SHP77 (cell line): Measurements from ENCODE around the gene MTHFD1.
"Not testable (repeated sequence)": the region's sequence is repeated elsewhere in the genome, so short reads cannot be mapped to it uniquely, and the experiment has no call there.

Experiments
- DNase-seq, 2 experiments: peaks; one replicate each; lab custom pipeline; 2025; lab: John Stamatoyannopoulos, UW

MTHFD1 gene

DNA sequence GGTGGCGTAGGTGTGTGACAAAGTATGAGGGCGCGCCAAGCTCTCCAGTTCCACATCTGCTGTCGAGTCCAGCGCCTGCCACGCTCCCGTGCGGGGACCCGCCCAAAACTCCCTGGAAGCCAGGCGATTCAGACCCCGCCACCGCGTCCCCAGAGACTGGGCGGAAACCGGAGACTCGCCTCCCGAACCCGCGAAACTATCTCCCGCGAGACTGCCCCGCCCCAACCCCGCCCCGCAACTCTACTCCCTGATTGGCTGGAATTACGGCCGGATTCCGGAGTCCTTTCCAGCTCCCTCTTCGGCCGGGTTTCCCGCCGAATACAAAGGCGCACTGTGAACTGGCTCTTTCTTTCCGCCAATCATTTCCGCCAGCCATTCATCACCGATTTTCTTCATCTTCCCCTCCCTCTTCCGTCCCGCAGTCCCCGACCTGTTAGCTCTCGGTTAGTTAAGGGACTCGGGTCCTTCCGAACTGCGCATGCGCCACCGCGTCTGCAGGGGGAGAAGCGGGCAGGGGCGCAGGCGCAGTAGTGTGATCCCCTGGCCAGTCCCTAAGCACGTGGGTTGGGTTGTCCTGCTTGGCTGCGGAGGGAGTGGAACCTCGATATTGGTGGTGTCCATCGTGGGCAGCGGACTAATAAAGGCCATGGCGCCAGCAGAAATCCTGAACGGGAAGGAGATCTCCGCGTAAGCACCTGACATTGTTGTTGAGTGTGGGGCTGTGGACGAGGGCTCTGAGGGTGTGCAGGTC is at the start of gene MTHFD1:
MTHFD1 (plus strand) TSS at position 572 of the 751 bp plus-strand sequence; CDS start at position 647, 75 bp downstream.
- peak; percentile 99 for DNase-seq

DNA sequence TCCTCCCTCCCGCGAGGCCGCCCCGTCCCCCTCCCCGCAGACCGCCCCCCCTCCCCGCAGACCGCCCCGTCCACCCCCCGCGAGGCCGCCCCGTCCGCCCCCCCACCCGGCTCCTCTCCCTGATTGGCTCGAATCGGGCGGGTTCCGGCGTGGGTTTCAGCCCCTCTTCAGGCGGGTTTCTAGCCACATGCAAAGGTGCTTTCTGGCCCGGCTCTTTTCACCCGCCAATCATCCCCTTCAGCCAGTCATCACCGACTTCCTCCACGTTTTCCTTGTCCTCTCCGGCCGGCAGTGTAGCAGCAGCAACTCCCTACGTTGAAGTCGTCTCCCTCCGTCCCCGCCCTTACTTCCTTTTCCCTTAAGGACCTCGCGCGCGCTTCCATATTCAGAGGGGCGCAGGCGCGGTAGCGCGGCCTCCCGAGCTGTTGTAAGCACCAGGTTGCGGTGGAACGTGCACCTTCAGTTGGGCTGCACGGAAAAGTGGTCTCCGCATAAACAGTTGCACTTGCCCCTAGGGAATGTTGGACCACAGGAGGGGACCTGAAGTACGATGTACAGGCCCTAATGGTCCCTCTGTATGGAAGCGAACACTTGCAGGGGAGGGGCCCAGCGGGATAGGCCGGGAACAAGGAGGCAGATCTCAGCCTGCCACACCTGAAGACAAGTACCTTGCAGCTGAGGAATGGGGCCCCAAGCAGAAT is 49.4 kb upstream of the MTHFD1 start:
- peak; percentile 98 to 99 for DNase-seq

- no peak for DNase-seq
Measured at GRCh38 chr14:64340560-64341196, 47.5 kb upstream of the MTHFD1 start.

DNA sequence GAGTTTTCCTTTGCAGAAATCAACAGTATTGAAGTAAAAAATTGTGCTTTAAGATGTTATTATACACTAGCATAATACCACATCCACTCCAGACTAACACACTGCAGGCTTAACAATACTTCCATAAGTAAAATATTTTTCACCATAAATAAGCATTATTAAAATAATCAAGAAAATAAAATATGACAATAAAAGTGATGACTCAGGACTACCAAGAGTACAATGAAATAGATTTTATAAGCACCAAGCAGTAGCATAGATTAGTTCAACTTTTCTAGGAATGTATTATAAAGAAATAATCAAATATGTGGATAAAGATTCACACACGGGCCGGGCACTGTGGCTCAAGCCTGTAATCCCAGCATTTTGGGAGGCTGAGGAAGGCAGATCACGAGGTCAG is 40.4 kb upstream of the MTHFD1 start:
- DNase-seq, result no peak

- DNase-seq, result no peak
Measured at GRCh38 chr14:64349741-64350490, 38.2 kb upstream of the MTHFD1 start.

GRCh38 chr14:64363265-64363846 is 24.8 kb upstream of the MTHFD1 start:
- no peak for DNase-seq

DNA sequence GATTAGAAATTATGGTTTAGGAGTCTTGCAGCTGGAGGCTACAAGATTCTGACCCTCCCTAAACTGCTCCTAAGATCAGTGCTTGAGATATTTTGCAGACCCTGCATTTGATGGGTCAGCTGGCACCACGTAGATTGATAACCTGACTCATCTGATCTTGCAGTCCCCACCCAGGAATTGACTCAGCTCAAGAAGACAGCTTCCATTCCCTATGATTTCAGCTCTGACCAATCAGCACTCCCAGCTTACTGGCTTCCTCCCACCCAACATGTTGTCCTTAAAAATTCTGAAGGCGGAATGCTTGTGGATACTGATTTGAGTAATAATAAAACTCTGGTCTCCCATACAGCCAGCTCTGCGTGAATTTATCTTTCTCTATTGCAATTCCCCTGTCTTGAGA is 23.2 kb upstream of the MTHFD1 start:
- no peak for DNase-seq

DNA sequence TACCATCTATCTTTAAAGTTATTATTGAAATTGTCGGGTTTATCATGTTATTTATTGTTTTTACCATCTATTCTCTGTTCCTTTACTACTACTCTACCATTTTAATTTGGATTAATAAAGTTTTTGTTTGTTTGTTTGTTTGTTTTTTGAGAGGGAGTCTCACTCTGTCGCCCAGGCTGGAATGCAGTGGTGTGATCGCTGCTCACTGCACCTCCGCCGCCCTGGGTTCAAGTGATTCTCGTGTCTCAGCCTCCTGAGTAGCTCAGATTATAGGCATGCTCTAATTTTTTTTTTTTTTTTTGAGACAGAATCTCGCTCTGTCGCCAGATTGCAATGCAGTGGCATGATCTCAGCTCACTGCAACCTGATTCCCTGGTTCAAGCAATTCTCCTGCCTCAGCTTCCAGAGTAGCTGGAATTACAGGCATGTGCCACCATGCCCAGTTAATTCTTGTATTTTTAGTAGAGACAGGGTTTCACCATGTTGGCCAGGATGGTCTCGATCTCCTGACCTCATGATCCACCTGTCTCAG is 22.7 kb upstream of the MTHFD1 start:
- DNase-seq, result not testable (repeated sequence)

- DNase-seq, result no peak
Measured at GRCh38 chr14:64369201-64369600, 19.0 kb upstream of the MTHFD1 start.

DNA sequence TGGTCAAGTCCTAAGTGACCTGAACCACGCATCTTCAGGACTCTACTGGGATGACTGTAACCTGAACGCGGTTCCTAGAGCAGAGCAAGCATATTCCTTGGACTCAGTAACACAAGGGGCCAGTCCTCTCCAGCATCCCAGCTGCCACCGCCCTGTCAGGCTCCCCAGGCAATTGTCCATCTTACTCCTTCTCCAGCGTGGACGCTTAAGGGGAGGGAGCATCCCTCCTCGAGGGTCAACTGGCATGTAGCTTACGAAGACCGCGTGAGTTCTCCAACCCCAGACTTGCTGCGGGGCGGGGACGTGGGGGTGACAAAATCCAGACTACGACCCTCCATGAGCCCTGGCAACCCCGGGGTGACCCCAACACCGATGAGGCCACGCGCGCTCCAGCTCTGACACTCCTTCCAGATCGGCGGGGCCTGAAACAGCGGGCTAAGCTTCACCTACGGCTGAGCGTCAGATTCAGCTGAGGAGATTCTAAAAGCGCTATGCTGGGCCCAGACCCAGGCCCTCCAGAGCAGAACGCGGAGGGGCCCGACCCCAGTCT is 846 bp upstream of the MTHFD1 start:
- peak; percentile 23 to 29 for DNase-seq

- peak in 1 of 2 experiments; percentile 33 for DNase-seq
Measured at GRCh38 chr14:64388533-64389285, 556 bp downstream of the MTHFD1 start.

GRCh38 chr14:64391113-64391725 is 3.1 kb downstream of the MTHFD1 start:
- no peak for DNase-seq

GRCh38 chr14:64391986-64392385 is 3.8 kb downstream of the MTHFD1 start:
- DNase-seq, result no peak

DNA sequence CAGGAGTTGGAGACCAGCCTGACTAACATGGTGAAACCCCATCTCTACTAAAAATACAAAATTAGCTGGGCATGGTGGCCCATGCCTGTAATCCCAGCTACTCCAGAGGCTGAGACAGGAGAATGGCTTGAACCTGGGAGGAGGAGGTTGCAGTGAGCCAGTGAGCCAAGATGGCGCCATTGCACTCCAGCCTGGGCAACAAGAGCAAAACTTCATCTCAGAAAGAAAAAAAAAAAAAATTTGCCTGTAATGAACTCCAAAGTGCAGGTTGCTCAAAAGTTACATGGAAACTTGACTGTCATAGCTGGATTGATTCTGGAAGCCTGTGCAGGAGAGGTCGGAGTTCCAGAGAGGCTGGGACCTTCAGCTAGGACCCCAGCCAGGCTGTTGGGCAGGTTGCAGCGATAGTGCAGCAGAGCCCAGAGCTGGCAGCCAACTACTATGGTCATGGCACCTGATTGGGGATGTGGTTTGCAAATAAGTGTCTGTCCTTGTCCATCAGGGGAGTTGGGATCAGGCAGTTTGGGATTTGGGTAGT is 5.1 kb downstream of the MTHFD1 start:
- not testable (repeated sequence) for DNase-seq

GRCh38 chr14:64394423-64394822 is 6.3 kb downstream of the MTHFD1 start:
- DNase-seq, result no peak

DNA sequence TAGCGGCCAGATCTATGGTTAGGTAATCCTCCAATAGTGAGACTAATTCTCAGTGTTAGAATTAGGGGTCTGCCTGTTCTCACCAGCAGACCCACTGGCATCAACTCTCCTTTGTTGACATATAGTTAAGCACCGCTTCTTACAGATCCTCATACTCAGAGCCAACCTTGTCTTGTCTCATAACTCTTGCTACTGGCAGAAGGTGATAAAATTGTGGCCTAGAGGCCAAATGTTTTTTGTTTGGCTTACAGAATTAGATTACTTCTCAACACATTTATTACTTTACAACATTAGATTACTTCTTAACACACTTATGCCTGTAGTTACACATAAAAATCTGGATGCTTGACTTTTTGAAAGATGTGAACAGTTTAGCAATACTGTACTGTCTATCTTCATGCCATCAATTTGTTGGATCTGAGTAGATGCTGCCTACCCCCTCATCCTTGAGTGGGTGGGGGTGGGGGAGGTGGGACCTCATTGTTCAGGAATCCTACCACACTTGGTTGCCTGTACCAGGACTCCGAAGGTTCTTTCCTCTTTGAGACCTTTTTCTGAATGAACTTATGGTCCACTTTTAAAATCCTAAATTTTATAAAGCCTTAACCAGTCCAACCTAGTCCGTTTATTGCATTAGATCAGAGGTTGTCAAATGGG is 7.0 kb downstream of the MTHFD1 start:
- no peak for DNase-seq

- no peak for DNase-seq
Measured at GRCh38 chr14:64400829-64401459, 12.8 kb downstream of the MTHFD1 start.

DNA sequence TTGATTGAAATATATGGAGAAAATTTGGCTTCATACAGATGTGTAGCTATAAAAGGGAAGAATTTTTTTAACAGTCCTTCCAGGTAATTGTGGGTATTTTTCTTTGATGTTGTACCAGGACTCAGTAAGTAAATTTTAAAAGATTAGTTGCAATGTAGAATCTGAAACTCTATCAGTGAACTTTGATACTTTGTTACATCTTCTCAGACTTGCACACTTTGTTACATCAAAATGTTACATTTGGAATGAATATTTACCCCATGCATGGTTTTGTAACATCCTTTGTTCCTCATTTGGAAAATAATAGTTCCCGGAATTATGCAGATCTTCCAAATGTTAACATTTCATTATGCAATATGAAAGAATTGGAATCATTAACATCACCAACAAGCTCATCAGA is 13.8 kb downstream of the MTHFD1 start:
- no peak for DNase-seq

GRCh38 chr14:64405295-64405694 is 17.1 kb downstream of the MTHFD1 start:
- DNase-seq, result no peak
